Measurements from ENCODE around the gene ENOX1.

ENOX1 gene

DNA sequence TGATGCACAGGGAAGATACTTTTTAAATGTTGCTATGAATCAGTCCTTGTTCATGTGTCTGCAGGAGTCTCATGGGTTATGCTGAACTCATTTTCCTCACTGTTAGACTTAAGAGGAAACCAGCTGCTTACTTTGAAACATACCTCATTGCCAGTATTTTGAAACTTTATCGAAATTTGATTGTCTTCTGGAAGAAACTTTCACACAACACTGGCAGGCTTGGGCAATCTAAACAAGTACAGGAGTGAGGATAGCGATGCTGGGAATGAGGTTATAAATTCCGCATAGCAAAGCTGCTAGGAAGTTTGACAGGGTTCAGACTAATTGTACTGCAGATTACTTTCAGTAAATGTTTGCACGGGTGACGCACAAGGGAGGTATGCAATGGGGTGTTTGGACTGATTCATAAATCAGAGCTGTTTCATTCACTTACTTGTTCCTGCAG is 517.7 kb downstream of the ENOX1 start:
- no peak for DNase-seq

DNA sequence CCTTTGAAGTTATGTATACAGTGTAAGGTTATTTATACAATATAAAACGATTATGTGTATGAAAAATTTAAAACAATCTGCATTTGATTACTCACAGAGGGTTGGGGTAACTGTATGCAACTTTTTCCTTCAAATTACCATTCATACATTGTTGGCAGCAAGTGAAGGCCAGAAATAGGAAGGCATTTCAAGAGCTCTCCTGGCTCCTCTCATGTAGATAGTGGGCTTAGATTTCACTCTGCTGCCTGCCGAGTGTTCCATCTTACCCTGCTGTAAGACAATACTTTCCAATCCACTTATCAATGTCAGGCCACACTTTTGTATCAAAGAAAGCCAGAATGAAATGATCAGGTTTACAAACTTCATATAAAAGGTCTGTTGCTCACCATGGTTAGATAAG is 518.1 kb downstream of the ENOX1 start:
- DNase-seq = no peak

DNA sequence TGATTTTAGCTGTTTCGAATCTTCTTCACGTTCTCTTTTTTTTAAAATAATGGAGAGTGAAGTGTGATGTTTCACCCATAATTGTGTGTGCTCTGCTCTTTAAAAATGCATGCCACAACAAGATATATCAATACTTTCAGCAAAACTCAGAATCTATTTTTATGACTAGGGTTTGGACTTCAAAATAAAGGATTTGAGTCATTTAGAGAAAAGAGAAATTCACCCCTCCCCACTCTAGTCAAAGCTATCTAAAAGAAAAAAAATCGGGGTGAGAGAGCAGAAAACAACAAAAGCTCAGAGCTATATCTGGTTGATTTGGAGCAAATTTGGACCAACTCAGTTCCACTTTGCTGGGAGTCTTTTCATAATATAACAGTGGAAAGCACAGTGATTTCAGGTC is 518.9 kb downstream of the ENOX1 start:
- no peak for DNase-seq

DNA sequence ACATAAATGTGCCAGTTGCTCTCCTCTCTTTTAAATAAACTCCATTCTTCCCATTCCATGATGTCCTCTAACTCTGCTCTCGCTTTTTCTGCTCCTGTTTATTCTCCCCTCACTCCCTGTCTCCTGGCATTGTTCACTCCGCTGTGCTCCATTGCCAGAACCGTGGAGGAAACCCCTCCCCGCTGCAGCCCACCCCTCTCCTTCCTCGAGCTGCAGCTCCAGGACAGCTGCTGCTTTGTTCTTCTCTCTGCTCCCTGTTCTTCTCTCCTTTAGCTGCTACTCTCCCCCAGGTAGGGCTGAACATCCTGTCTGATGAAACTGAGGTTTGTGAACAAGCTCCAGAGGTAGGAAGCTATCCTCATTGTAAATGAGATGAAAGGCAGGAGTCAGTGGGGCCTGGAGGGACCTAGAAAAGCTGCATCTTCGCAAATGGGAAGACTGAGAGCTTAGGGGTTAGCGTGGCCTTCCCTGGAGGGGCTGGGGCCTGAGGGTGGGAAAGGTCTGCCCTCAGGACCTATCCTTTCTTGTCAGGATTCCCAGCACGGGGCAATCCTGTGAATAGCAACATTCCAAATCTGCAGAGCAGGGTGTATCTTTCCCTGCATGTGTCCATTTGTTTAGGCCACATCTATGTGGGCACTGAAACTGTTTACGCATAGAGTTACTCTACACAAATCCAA is 519.7 kb downstream of the ENOX1 start:
- no peak for DNase-seq

DNA sequence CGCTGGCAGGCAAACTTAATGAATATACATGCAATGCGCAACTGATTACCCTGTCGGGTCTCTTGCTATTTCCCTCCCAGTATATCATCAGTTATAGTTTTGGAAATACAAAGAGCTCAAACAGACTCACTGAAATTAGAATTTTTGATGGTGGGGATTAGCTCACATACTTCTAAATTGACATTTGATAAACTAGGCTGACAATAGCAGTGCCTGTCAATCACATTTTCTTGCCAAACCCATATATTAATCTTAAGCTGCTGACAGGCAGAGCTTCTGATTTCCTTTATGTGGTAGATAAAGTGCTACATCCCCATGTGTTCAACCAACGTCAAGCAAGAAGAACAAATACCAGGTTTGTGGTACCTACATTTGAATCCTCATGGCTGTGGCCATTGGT is 521.7 kb downstream of the ENOX1 start:
- DNase-seq = no peak

DNA sequence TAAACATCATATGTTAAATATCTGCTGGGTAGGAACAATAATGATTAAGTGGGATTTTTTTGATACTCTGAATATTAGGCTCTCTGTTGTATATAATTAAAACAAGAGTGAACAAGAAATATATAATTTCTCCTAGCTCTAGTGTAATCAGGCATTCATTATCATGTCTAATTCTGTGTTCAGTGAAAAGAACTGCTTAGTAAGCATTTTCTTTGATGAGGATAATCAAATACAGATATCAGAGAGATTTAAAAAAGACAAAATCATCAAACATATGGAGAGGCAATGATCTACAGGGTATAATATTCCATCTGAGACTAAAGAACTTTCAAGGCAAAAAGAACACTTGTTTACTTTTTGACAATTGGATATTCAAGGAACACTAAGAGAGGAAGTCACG is 522.3 kb downstream of the ENOX1 start:
- no peak for DNase-seq

DNA sequence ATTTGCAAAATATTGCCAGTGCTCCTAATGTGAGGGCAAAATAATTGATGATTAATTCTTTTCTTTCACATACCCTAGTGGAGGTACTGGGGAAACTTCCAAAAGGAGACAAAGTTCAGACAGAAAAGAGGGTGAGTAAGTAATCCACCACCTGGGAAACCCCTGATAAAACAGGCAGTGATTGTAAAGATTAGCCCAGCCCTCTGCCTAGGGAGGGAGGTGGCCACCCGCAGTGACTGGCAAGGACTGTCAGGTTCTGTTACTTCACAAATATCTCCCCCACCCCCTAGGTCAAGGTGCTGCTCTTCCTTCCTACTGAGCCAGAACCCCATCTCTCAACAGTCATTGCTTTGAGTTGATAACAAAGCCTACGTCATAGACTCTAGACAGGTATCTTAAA is 523.7 kb downstream of the ENOX1 start:
- no peak for DNase-seq

DNA sequence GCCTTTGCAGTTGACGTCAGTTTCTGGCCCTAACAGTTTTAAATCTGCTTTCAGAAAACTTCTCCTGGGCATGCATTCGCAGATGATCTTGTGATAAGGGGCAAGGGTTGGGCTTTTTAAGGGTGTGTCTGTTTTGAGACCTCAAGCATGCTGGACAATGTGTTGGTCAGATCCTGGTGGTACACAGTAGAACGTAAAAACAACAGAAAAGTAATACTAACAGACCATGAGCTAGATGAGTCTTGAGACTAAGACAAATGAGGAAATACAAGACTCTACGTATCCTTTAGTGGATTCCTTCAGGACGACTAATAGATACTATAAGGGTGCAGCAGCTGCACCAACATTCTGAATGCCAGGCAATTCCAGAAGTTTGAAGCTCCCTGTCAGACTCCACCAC is 525.8 kb downstream of the ENOX1 start:
- DNase-seq = no peak

DNA sequence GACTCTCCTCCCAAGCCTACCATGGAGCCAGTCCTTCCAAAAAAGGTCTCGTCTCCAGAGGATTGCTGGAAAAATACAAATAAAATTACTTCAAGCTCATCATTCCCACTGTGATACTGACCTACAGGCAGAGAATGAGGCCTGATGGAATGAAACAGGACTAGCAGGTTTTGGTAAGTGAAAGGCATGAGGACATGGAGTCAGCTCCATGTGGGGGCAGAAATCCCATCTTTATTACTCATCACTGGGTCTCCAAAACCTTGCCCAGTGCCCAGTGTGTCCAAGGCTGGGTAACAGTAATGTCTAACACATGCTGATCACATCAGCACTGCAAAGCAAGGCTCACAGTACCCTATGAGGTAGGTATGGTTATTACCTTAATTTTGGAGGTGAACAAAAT is 528.0 kb downstream of the ENOX1 start:
- no peak for DNase-seq

DNA sequence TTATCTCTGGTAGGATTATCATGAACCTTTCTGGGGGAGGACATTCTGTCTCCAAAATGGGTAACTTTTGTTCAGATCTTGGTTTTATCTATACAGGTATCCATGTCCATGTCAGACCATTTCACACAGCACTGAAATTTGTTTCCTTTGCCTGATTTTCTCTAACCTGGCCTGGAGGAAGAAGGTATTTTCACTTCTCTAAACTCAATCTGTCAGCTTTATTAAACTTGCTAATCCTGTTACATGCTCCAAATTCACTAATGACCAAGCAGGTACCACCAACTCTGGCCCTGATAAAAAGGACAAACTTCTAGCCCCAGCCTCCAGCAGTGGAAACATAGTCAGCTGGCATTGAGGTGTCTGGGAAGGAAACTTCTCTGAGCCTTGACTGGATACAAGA is 529.0 kb downstream of the ENOX1 start:
- DNase-seq = no peak

DNA sequence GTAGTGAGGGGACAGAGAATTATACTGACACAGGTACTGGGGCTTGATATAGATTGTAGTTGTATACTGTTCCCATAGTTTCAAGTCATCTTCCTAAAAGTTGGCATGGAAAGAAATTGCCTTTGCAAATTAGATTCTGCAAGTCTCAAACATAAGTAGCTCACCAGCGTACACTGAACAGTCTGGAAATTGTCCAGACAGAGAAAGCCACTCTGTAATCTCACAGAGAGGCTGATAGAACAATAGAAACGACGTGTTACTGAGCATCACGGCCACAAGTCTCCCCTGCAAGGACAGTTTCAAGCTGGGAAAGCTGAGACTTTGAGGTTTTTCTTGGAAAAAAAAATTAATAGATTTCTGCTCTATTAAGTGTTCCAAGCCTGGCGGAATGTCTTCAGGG is 534.8 kb downstream of the ENOX1 start:
- no peak for DNase-seq

DNA sequence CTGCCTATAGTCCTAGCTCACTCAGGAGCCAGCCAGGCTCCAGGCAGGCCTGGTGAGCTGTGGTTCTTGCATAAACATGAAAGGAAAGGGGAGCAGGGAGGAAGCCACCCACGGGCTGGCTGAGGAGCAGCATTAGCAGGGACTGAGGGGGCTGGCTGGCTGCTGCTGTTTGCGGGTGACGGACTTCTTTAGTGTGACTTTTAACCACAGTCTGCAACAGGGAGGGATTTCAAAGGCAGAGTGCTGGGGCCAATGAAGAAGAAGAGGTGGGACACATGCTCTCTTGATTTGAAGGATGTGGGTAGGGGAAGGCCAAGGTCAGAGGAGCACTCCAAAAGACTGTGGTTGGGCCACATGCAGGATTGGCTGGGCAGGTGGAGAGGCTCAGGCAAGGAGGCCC is 540.4 kb downstream of the ENOX1 start:
- no peak for DNase-seq

DNA sequence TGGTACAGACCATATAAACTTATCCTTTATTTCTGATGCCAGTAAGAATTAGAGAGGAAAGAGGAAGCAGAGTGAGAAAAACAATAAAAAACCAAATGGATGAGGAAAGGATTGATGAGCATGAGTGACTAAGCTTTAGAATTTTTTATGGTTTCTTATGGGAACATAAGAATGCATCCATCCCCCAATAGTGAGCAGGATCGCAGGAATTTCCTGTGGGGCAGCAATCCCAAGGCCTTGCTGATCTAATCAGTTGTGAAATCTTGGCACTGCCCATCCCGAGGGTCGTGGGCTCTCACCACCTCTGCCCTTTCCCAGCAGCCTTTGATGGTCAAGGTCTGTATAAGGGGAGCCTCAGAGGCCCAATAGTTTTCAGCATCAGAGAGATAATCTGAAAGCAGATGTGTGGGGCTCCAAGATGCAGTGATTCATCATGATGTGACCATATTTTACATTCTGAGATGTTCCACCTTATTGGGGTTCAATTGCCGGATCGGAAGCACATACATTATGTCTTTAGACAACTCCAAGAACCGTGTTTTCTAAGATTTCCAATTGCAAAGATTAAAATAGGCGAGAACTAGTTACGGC is 541.3 kb downstream of the ENOX1 start:
- DNase-seq = no peak

DNA sequence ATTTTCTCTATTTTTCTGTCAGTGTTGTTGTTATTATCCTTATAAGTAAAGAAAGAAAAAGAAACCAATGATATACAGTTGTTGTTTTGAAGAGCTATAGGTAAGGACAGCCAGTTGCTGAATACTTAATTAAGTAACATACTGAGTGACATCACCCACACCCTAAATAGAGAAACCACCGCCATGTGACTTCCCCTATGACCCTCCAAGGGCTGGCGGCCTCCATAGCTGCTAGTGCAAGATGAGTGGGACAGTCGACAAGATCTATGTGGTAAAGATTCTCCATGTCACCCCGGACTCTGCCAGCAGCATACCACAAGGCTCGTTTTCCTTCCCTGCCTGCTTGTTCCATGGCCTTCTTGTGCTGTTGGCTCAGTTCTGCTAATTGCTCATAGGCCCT is 542.3 kb downstream of the ENOX1 start:
- DNase-seq = no peak

DNA sequence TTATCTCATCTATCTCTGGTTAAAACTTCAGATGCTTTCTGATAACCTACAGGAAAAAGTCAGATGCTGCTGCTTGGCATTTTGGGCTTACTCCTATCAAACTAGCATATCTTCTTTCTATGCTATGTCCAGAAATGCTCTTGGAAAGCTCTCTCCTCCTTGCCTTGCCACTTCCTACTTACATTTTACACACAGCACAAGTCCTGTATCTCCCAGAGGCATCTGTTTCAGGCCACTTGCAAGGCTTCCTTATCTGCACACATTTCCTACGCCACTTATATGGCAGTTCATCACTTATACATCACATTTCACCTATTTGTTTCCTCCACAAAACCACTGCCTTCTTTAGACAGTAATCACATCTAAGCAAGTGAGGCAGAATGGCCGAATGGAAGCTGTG is 543.1 kb downstream of the ENOX1 start:
- DNase-seq = no peak

DNA sequence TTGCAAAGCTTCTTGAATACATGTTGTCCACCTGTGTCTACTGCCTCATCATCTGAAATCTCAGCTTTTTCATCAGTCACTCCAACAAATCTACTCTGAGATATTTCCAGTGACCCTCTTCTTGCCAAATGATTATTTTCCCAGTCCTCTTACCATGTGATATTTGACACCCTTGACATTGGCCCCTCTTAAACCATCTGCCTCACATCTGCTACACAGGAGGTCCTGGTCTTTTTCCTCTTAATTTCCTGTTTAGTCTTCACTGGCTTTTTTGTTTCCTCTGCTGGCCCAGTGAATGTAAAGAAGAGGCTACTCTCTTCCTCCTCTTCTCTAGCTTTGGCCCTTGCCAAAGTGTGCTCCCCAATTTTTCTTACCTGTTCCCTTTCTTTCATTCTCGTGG is 544.7 kb downstream of the ENOX1 start:
- DNase-seq = no peak

DNA sequence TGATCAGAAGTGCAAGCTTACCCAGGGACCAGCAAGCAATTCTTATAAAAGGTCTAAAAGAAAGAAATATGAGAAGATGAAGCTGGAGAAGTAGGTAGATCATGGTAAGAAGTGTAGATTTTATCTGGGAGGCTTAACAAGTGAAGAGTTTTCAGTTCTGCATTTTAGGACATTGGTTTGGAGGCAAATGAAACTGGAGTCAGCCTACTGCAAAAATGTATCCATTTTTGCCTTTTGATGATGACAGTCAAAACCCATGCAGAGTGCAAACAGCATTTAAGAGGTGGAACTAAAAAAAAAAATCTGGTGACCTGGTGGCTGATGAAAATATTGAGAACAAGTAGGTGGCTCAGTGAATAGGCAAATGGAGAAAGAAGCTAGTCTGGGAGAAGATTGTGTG is 546.5 kb downstream of the ENOX1 start:
- DNase-seq = no peak

DNA sequence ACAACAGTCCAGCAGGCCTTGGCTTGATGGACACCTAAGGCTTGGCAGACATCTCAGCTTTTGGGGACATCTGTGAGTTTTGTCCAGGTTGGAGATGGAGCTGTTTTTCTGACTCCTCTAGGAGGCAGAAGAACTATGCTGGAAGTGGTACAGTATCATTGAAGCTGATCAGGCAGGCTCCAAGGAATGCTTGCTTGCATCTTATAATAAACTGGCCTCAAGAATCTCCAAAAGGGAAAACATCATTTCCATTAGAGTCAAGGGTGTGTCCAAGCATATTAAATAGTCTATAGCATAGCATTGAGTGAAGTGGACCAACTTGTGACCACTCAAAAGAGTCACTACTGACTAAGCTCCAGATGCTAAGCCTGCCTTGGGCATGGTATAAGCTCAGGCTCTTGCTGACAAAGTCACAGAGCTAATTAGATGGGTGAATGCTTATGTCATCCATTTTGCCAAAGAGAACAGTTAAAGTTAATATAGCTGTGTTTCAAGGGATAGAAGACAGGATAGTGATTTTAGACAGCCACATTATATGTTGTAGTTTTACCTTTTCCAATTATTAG is 547.4 kb downstream of the ENOX1 start:
- DNase-seq = no peak

DNA sequence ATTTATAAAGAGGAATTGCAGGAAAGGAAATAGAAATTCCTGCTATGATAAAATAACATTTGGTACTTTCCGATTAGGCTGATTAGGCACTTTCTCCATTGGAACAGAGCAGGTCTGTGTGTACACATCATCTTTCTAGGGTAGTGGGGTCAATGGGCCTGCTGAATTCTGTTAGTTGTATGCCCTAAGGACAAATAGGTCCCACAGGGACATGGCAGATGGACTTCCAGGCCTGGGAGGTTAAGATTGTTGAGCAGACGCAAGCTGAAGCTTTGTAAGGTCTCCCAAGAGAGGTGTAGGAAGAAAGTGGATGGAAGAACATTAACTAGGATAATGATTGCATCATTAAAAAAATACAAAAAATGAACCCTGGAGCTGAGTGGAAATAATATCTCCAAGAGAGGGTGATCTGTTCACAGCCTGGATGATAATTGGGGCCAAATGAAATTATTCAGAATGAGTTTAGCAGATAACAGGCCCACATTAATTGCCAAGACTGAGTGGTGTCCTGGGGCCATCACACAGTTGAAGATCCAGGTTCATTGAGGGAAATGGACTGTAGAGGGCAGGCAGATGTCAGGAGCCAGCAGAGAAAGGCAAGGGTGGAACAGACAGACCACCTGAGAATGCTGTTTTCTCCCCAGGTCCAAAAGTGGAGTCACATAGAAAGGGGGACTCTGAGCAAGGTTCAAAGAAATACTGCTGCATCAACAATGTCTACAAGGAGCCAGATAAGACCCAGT is 548.3 kb downstream of the ENOX1 start:
- DNase-seq = no peak

DNA sequence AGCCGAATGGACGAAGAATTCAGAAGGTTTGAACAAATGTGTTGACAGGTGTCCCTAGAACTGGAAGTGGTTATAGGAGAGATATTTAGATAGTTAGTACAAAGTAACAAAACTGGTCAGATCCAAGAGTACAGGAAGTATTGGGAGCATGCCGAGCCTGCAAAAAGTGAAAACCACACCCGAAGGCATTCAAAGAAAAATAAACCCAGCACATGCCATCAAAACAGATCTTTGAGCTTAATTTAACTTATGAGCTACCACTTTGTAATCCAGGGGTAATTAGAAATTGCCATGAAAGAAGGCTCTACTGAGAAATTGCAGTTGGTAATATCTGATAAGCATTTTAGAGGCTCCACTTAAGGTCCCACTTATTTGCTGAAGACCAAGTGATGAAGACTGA is 549.2 kb downstream of the ENOX1 start:
- no peak for DNase-seq

DNA sequence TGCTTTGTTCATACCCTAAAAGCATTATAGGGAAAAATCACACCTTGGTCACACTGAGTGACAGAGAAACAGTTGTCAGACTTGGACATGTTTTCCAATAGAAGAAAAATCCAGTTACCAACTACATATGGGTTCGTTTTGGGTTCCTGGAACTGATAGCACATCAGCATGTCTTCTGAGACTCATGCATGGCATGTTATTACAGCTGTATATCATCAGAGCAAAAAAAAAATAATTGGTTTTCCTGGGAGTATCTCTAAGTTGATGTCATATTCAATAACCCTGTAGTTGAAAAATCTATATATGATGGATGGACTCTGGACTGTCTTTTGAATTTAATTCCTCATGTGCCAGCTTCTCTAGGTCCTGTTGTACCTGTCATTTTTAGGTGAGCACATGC is 551.7 kb downstream of the ENOX1 start:
- DNase-seq = no peak

DNA sequence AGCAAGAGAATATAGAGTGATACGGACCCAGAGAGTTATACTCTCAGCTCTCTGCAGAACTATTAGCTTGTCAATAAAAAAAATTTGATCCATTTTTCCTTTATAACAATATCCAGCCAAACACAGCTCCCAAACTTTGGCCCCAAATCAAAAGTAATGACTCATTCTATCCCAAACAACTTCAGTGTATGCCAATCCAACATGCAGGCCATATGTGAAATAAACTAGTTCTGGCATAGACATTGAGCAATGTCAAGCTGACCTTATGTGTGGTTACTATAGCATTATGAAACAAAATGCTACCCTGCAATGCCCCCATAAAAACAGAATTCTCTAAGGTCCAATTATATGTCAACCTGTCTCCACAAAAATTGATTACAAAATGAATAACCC is 553.9 kb downstream of the ENOX1 start:
- DNase-seq = no peak

DNA sequence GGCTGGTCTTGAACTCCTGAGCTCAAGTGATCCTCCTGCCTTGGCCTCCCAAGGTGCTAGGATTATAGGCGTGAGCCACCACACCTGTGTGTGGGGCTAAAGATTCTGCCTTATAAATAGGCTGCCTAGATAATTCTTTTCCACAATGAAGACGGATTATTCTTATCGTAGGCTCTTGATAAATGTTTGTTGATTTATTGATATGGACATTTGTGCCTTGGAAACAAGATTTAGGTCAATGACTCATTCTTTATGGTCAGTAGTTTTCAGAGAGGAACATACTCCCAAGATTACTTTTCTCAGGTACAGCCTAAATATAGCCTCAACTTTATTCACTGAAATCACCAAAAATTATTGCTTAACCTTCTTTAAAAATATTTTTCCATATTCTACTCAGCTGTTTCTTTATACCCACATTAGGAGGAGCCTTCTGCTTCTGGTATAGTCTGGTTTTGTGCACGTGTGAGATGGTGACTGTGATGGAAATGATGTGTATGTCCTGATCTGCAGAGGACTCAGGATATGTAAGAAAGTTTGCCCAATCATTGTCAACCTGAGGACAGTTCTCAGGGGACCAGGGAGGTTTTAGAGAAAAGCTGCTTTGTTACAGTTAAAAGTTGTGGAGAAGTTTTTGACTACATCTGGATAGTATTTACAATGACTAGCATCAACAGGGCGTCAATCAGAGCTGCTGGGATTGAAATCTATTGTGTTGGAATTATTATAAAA is 554.5 kb downstream of the ENOX1 start:
- no peak for DNase-seq
